ENCODE results near the gene MPPE1. TPM values are rescaled to one million over a fixed set of nuclear protein-coding genes. Genes with fewer than 3 reads are reported as not detected.

MPPE1 gene
- total and polyA plus RNA-seq, 9 of the 15 experiments (the other 6 are each of a cell fraction or from before 2014, with no cell fraction given), result 10.7 to 19.5 (median 13.3) TPM

GRCh38 chr18:11925800-11926481 lies 17.8 kb upstream of the MPPE1 start (continued):
- TF ChIP-seq PREB (CRISPR knock-in tag; IDR thresholded peaks at IDR 0.05) (no peak), ZNF551 (CRISPR knock-in tag; IDR thresholded peaks at IDR 0.05) (no peak), PATZ1 (CRISPR knock-in tag; IDR thresholded peaks at IDR 0.05; ENCODE audit: borderline replicate concordance) (no peak), ARNT (IDR thresholded peaks at IDR 0.05) (peak in 1 of 2 experiments; percentile 89; a peak in 3 of 4 replicates), RCOR1 (IDR thresholded peaks at IDR 0.05; ENCODE audit: borderline replicate concordance in 1 of 2, low read depth in 2 of 2, low read length in 2 of 2) (peak; percentile 69 to 99), ZNF146 (CRISPR knock-in tag; IDR thresholded peaks at IDR 0.05; ENCODE audit: unreplicated experiment) (no peak), ZNF253 (CRISPR knock-in tag; conservative IDR thresholded peaks at IDR 0.05) (no peak), XRCC5 (IDR thresholded peaks at IDR 0.05; ENCODE audit: low read depth, low read length) (no peak), MCM7 (IDR thresholded peaks at IDR 0.05) (0 out of 4 replicates have a peak, but pooled peaks of 1 of the 2 experiments have one; percentile 44), EP400 (IDR thresholded peaks at IDR 0.05) (no peak), STAT5B (CRISPR knock-in tag; IDR thresholded peaks at IDR 0.05) (no peak), CUX1 (CRISPR knock-in tag; IDR thresholded peaks at IDR 0.05) (no peak), TAF1 (IDR thresholded peaks at IDR 0.05; ENCODE audit: control insufficient read depth, extremely low read depth, insufficient read depth, low read length, severe bottlenecking) (no peak), ZNF133 (CRISPR knock-in tag; IDR thresholded peaks at IDR 0.05) (no peak), ZMIZ1 (IDR thresholded peaks at IDR 0.05; ENCODE audit: low read depth in 2 of 2, low read length in 2 of 2) (0 out of 4 replicates have a peak, but pooled peaks of 1 of the 2 experiments have one; percentile 74)
